HepG2 (cell line): ENCODE data around the gene DDRGK1. TPM values are rescaled to one million over a fixed set of nuclear protein-coding genes. Genes with fewer than 3 reads are reported as not detected.

Experiments
- CBX1 ChIP-seq: IDR thresholded peaks from one replicate; pipeline ENCODE4 v1.6.1; 2016; ENCODE audit warnings: antibody characterized with exemption, low read depth
- CEBPB ChIP-seq: IDR thresholded peaks from 2 replicates; pipeline ENCODE4 v1.6.1; 2011; ENCODE audit warnings: low read depth, low read length, improper control_type of control experiment, borderline replicate concordance
- DNMT3B ChIP-seq: conservative IDR thresholded peaks from 2 replicates; pipeline ENCODE4 v1.6.1; 2016; ENCODE audit warnings: missing biosample characterization, control low read depth
- ELF1 ChIP-seq: sonication (generic); formaldehyde crosslinking; IDR thresholded peaks from 2 replicates; pipeline ENCODE4 v1.4.0; 2020; ENCODE audit warnings: missing genetic modification reagents
- ETV6 ChIP-seq: sonication (generic); formaldehyde crosslinking; conservative IDR thresholded peaks from 2 replicates; pipeline ENCODE4 v1.4.0; 2020; ENCODE audit warnings: missing genetic modification reagents
- GATA4 ChIP-seq: sonication (generic); IDR thresholded peaks from 2 replicates; pipeline ENCODE4 v1.6.1; 2016; ENCODE audit warnings: antibody characterized with exemption, low read depth, borderline replicate concordance
- KAT7 ChIP-seq: IDR thresholded peaks from 2 replicates; pipeline ENCODE4 v1.6.1; 2018; ENCODE audit warnings: borderline replicate concordance, missing compliant biosample characterization
- MTF1 ChIP-seq: sonication (generic); formaldehyde crosslinking; IDR thresholded peaks from 2 replicates; pipeline ENCODE4 v1.5.0; 2020; ENCODE audit warnings: missing genetic modification reagents
- NFYC ChIP-seq: IDR thresholded peaks from 2 replicates; pipeline ENCODE4 v1.6.1; 2016; ENCODE audit warnings: missing genetic modification reagents, missing compliant biosample characterization
- SYNCRIP ChIP-seq: fragments of 200-400 bp; formaldehyde crosslinking; IDR thresholded peaks from 2 replicates; pipeline ENCODE4 v1.6.1; 2018; ENCODE audit warnings: mild to moderate bottlenecking, low read depth, low read length; ENCODE audit not compliant: insufficient read depth
- TCF7L2 ChIP-seq: IDR thresholded peaks from 2 replicates; pipeline ENCODE4 v1.6.1; 2011; ENCODE audit warnings: mild to moderate bottlenecking, low read depth, low read length, moderate library complexity
- ZFY ChIP-seq: sonication (generic); formaldehyde crosslinking; IDR thresholded peaks from 2 replicates; pipeline ENCODE4 v1.4.0; 2020; ENCODE audit warnings: missing genetic modification reagents
- ZNF138 ChIP-seq: sonication (generic); formaldehyde crosslinking; IDR thresholded peaks from 2 replicates; pipeline ENCODE4 v1.5.0; 2020; ENCODE audit warnings: mild to moderate bottlenecking, low read depth, missing genetic modification reagents
- polyA plus RNA-seq, 8 experiments: library from polyadenylated mRNA; depleted of rRNA in 3 of 8; stranded (reverse) in 7 of 8; unstranded in 1 of 8; fragments of >200 nt; fragmentation: Illumina TruSeq in 4 of 8; extraction: Trizol in 4 of 8; gene quantifications; 2 replicates each; pipeline versions ENCODE4 v1.2.1 to v1.2.3, GENCODE V29; 2011 to 2016; ENCODE audit warnings: low read depth in 4 of 8, missing spikeins in 1 of 8, mixed read lengths in 1 of 8; ENCODE audit not compliant: insufficient read depth in 1 of 8
- total RNA-seq, 5 experiments: library from RNA; depleted of rRNA; stranded (reverse); fragments of >200 nt; fragmentation: Illumina TruSeq; extraction: Trizol; gene quantifications; 2 replicates each; pipeline ENCODE4 v1.2.3, GENCODE V29; 2016; ENCODE audit warnings: low read depth in 1 of 5
- TF ChIP-seq, protein P1 (sequence below): IDR thresholded peaks from 2 replicates; pipeline ENCODE4 v1.6.1; 2012; ENCODE audit warnings: low read length, improper control_type of control experiment
- TF ChIP-seq, protein P2 (sequence below): sonication (generic); formaldehyde crosslinking; IDR thresholded peaks from 2 replicates; pipeline ENCODE4 v1.4.0; 2020; ENCODE audit warnings: mild to moderate bottlenecking, missing genetic modification reagents
- TF ChIP-seq, protein P3 (sequence below): sonication (generic); formaldehyde crosslinking; IDR thresholded peaks from 2 replicates; pipeline ENCODE4 v1.9.0; 2021; ENCODE audit warnings: missing genetic modification reagents, mild to moderate bottlenecking, borderline replicate concordance
- TF ChIP-seq, protein P4 (sequence below): IDR thresholded peaks from 2 replicates; pipeline ENCODE4 v1.6.1; 2016; ENCODE audit warnings: low read depth
- TF ChIP-seq, protein P5 (sequence below): sonication (generic); formaldehyde crosslinking; IDR thresholded peaks from 2 replicates; pipeline ENCODE4 v1.4.0; 2020; ENCODE audit warnings: missing genetic modification reagents, borderline replicate concordance

The DDRGK1 gene
- total and polyA plus RNA-seq, 2 of the 13 experiments (the other 11 are each of a cell fraction or from before 2014, with no cell fraction given), result 96.7 to 149 TPM

DNA sequence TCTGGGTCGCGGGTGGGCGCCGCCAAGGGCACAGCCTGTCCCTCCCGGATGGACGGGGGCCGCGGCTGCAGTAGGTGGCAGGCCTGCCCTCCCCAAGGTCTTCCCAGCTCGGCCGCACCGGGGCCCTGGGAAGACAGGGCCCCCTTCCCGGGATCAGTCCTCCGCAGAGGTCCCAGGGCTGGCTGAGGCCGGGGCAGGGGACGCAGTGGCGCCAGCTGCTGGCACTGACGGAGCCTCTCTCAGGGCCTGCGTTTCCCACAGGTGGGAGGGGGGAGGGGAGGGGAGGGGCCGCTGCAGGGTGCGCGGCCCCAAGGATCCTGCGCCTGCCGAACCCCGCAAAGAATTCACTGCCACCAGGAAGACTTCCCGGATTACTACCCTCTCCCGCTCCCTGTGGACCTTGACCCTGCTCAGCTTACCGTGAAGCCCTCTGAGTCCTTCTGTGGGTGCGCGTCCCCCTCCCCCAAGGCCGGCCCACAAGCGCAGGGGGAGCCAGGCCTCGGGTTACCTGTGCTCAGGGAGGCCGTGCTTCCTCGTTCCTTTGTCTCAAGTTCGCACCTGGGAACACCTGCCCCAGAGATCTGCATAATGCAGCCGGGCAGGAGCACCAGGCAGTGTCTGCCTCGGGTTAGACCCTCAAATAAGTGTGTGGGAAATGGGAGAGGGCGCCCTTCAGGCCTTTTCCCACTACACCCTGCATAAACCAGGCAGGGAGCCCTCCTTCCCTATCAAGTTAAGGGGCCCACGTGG, 36.2 kb downstream of the DDRGK1 start (continued):
- TF ChIP-seq, protein P1, sequence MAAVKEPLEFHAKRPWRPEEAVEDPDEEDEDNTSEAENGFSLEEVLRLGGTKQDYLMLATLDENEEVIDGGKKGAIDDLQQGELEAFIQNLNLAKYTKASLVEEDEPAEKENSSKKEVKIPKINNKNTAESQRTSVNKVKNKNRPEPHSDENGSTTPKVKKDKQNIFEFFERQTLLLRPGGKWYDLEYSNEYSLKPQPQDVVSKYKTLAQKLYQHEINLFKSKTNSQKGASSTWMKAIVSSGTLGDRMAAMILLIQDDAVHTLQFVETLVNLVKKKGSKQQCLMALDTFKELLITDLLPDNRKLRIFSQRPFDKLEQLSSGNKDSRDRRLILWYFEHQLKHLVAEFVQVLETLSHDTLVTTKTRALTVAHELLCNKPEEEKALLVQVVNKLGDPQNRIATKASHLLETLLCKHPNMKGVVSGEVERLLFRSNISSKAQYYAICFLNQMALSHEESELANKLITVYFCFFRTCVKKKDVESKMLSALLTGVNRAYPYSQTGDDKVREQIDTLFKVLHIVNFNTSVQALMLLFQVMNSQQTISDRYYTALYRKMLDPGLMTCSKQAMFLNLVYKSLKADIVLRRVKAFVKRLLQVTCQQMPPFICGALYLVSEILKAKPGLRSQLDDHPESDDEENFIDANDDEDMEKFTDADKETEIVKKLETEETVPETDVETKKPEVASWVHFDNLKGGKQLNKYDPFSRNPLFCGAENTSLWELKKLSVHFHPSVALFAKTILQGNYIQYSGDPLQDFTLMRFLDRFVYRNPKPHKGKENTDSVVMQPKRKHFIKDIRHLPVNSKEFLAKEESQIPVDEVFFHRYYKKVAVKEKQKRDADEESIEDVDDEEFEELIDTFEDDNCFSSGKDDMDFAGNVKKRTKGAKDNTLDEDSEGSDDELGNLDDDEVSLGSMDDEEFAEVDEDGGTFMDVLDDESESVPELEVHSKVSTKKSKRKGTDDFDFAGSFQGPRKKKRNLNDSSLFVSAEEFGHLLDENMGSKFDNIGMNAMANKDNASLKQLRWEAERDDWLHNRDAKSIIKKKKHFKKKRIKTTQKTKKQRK, result no peak
- TF ChIP-seq ELF1 (CRISPR knock-in tag), result peak; percentile 79
- TF ChIP-seq DNMT3B (CRISPR knock-in tag), result no peak
- TF ChIP-seq GATA4, result no peak; the same call in 1 of the 2 replicates
- no peak for TF ChIP-seq TCF7L2
- no peak for TF ChIP-seq MTF1
- TF ChIP-seq NFYC, result no peak; the same call in 1 of the 2 replicates
- TF ChIP-seq ZNF138 (CRISPR knock-in tag), result no peak; the same call in 1 of the 2 replicates
- 0 out of 2 replicates have a peak, but pooled peaks have one; percentile 61 for TF ChIP-seq ETV6
- peak; percentile 69; the same call in 1 of the 2 replicates for TF ChIP-seq KAT7 (CRISPR knock-in tag)
- TF ChIP-seq, protein P2, sequence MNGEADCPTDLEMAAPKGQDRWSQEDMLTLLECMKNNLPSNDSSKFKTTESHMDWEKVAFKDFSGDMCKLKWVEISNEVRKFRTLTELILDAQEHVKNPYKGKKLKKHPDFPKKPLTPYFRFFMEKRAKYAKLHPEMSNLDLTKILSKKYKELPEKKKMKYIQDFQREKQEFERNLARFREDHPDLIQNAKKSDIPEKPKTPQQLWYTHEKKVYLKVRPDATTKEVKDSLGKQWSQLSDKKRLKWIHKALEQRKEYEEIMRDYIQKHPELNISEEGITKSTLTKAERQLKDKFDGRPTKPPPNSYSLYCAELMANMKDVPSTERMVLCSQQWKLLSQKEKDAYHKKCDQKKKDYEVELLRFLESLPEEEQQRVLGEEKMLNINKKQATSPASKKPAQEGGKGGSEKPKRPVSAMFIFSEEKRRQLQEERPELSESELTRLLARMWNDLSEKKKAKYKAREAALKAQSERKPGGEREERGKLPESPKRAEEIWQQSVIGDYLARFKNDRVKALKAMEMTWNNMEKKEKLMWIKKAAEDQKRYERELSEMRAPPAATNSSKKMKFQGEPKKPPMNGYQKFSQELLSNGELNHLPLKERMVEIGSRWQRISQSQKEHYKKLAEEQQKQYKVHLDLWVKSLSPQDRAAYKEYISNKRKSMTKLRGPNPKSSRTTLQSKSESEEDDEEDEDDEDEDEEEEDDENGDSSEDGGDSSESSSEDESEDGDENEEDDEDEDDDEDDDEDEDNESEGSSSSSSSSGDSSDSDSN (CRISPR knock-in tag), result peak; percentile 66; the same call in 1 of the 2 replicates
- TF ChIP-seq SYNCRIP, result no peak
- TF ChIP-seq, protein P3, sequence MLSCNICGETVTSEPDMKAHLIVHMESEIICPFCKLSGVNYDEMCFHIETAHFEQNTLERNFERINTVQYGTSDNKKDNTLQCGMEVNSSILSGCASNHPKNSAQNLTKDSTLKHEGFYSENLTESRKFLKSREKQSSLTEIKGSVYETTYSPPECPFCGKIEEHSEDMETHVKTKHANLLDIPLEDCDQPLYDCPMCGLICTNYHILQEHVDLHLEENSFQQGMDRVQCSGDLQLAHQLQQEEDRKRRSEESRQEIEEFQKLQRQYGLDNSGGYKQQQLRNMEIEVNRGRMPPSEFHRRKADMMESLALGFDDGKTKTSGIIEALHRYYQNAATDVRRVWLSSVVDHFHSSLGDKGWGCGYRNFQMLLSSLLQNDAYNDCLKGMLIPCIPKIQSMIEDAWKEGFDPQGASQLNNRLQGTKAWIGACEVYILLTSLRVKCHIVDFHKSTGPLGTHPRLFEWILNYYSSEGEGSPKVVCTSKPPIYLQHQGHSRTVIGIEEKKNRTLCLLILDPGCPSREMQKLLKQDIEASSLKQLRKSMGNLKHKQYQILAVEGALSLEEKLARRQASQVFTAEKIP (CRISPR knock-in tag), result no peak
- TF ChIP-seq, protein P4, sequence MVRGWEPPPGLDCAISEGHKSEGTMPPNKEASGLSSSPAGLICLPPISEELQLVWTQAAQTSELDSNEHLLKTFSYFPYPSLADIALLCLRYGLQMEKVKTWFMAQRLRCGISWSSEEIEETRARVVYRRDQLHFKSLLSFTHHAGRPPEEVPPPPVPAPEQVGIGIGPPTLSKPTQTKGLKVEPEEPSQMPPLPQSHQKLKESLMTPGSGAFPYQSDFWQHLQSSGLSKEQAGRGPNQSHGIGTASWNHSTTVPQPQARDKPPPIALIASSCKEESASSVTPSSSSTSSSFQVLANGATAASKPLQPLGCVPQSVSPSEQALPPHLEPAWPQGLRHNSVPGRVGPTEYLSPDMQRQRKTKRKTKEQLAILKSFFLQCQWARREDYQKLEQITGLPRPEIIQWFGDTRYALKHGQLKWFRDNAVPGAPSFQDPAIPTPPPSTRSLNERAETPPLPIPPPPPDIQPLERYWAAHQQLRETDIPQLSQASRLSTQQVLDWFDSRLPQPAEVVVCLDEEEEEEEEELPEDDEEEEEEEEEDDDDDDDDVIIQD, result no peak; the same call in 1 of the 2 replicates
- TF ChIP-seq, protein P5, sequence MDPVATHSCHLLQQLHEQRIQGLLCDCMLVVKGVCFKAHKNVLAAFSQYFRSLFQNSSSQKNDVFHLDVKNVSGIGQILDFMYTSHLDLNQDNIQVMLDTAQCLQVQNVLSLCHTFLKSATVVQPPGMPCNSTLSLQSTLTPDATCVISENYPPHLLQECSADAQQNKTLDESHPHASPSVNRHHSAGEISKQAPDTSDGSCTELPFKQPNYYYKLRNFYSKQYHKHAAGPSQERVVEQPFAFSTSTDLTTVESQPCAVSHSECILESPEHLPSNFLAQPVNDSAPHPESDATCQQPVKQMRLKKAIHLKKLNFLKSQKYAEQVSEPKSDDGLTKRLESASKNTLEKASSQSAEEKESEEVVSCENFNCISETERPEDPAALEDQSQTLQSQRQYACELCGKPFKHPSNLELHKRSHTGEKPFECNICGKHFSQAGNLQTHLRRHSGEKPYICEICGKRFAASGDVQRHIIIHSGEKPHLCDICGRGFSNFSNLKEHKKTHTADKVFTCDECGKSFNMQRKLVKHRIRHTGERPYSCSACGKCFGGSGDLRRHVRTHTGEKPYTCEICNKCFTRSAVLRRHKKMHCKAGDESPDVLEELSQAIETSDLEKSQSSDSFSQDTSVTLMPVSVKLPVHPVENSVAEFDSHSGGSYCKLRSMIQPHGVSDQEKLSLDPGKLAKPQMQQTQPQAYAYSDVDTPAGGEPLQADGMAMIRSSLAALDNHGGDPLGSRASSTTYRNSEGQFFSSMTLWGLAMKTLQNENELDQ (CRISPR knock-in tag), result no peak
- peak; percentile 93 for TF ChIP-seq CBX1
- TF ChIP-seq CEBPB, result no peak
- peak; percentile 95 for TF ChIP-seq ZFY (CRISPR knock-in tag)
